Memory B cell (primary cell): ENCODE measurements around the gene ELOVL2.

Experiments used
- ATAC-seq: fragments of 150-1000 bp; cut with Tn5 transposase; 2 replicates; pipeline ENCODE4 v1.10.0; 2021; ENCODE audit warnings: low read depth, mild to moderate bottlenecking, moderate library complexity
- DNase-seq, 2 donors: peaks; one replicate each; pipeline ENCODE4 v3.0.0; 2022; ENCODE audit warnings: low spot score in 2 of 2
- H3K27ac Mint-ChIP-seq: one replicate; pipeline ENCODE4 v1.8.0; 2022; ENCODE audit warnings: mild to moderate bottlenecking, moderate library complexity, mixed read lengths
- H3K27me3 Mint-ChIP-seq: one replicate; pipeline ENCODE4 v1.8.0; 2022; ENCODE audit warnings: mixed read lengths
- H3K36me3 Mint-ChIP-seq: one replicate; pipeline ENCODE4 v1.8.0; 2022; ENCODE audit warnings: mild to moderate bottlenecking, mixed read lengths
- H3K4me1 Mint-ChIP-seq: one replicate; pipeline ENCODE4 v1.8.0; 2022; ENCODE audit warnings: mixed read lengths
- H3K4me3 Mint-ChIP-seq: one replicate; pipeline ENCODE4 v1.8.0; 2022; ENCODE audit warnings: mild to moderate bottlenecking, moderate library complexity, mixed read lengths
- H3K9me3 Mint-ChIP-seq: one replicate; pipeline ENCODE4 v1.8.0; 2022; ENCODE audit warnings: mixed read lengths

The ELOVL2 gene

GRCh38 chr6:11069760-11070159, 25.7 kb upstream of the ELOVL2 start:
- peaks cover 3% of the 10 kb centered on the region for H3K27me3 Mint-ChIP-seq
- ATAC-seq (no peak), DNase-seq (no peak)
- no peak overlapping the region for H3K27ac Mint-ChIP-seq
- H3K36me3 Mint-ChIP-seq: no peaks in the 10 kb centered on the region
- no peaks in the 10 kb centered on the region for H3K9me3 Mint-ChIP-seq
- H3K4me1 Mint-ChIP-seq: no peaks in the 10 kb centered on the region
- no peak overlapping the region for H3K4me3 Mint-ChIP-seq

GRCh38 chr6:11067348-11067747, 23.2 kb upstream of the ELOVL2 start:
- Mint-ChIP-seq H3K9me3 (no peaks in the 10 kb centered on the region), H3K27ac (no peak overlapping the region), H3K36me3 (no peaks in the 10 kb centered on the region), H3K27me3 (peaks cover 2% of the 10 kb centered on the region), H3K4me1 (no peaks in the 10 kb centered on the region), H3K4me3 (no peak overlapping the region)
- ATAC-seq (no peak), DNase-seq (no peak)

GRCh38 chr6:11066505-11067347, 22.6 kb upstream of the ELOVL2 start:
- no peaks in the 10 kb centered on the region for H3K36me3 Mint-ChIP-seq
- H3K27me3 Mint-ChIP-seq: peaks cover 2% of the 10 kb centered on the region
- H3K4me3 Mint-ChIP-seq: no peak overlapping the region
- DNase-seq: no peak
- no peaks in the 10 kb centered on the region for H3K9me3 Mint-ChIP-seq
- ATAC-seq: no peak
- no peak overlapping the region for H3K27ac Mint-ChIP-seq
- H3K4me1 Mint-ChIP-seq: no peaks in the 10 kb centered on the region

- Mint-ChIP-seq H3K27ac (no peak overlapping the region), H3K27me3 (peaks cover 6% of the 10 kb centered on the region), H3K4me1 (no peaks in the 10 kb centered on the region), H3K36me3 (no peaks in the 10 kb centered on the region), H3K9me3 (no peaks in the 10 kb centered on the region), H3K4me3 (no peak overlapping the region)
- DNase-seq (no peak), ATAC-seq (no peak)
Measured at GRCh38 chr6:11065436-11066202, 21.5 kb upstream of the ELOVL2 start.

- Mint-ChIP-seq H3K4me1 (no peaks in the 10 kb centered on the region), H3K4me3 (no peak overlapping the region), H3K27me3 (peaks cover 6% of the 10 kb centered on the region), H3K9me3 (no peaks in the 10 kb centered on the region), H3K36me3 (no peaks in the 10 kb centered on the region), H3K27ac (no peak overlapping the region)
- no peak for ATAC-seq
- no peak for DNase-seq
Measured at GRCh38 chr6:11064836-11065235, 20.7 kb upstream of the ELOVL2 start.

- Mint-ChIP-seq H3K36me3 (no peaks in the 10 kb centered on the region), H3K4me1 (no peaks in the 10 kb centered on the region), H3K4me3 (no peak overlapping the region), H3K27ac (no peak overlapping the region), H3K27me3 (peaks cover 4% of the 10 kb centered on the region), H3K9me3 (no peaks in the 10 kb centered on the region)
- DNase-seq (no peak), ATAC-seq (no peak)
Measured at GRCh38 chr6:11062715-11063114, 18.6 kb upstream of the ELOVL2 start.

- Mint-ChIP-seq H3K4me1 (no peaks in the 10 kb centered on the region), H3K27me3 (peaks cover 4% of the 10 kb centered on the region), H3K36me3 (no peaks in the 10 kb centered on the region), H3K4me3 (no peak overlapping the region), H3K9me3 (no peaks in the 10 kb centered on the region), H3K27ac (no peak overlapping the region)
- ATAC-seq (no peak), DNase-seq (no peak)
Measured at GRCh38 chr6:11062083-11062482, 18.0 kb upstream of the ELOVL2 start.

- Mint-ChIP-seq H3K27me3 (peaks cover 7% of the 10 kb centered on the region), H3K4me1 (no peaks in the 10 kb centered on the region), H3K4me3 (no peak overlapping the region), H3K36me3 (no peaks in the 10 kb centered on the region), H3K27ac (no peak overlapping the region), H3K9me3 (no peaks in the 10 kb centered on the region)
- ATAC-seq: no peak
- DNase-seq: no peak
Measured at GRCh38 chr6:11058406-11058805, 14.3 kb upstream of the ELOVL2 start.

- H3K27ac Mint-ChIP-seq: no peak overlapping the region
- H3K4me3 Mint-ChIP-seq: no peak overlapping the region
- no peak for ATAC-seq
- no peak for DNase-seq
- no peaks in the 10 kb centered on the region for H3K4me1 Mint-ChIP-seq
- H3K27me3 Mint-ChIP-seq: peaks cover 7% of the 10 kb centered on the region
- no peaks in the 10 kb centered on the region for H3K9me3 Mint-ChIP-seq
- H3K36me3 Mint-ChIP-seq: no peaks in the 10 kb centered on the region
Measured at GRCh38 chr6:11056871-11057270, 12.8 kb upstream of the ELOVL2 start.

- H3K27me3 Mint-ChIP-seq: peaks cover 10% of the 10 kb centered on the region
- no peaks in the 10 kb centered on the region for H3K9me3 Mint-ChIP-seq
- DNase-seq (no peak), ATAC-seq (no peak)
- H3K36me3 Mint-ChIP-seq: no peaks in the 10 kb centered on the region
- H3K4me3 Mint-ChIP-seq: no peak overlapping the region
- no peaks in the 10 kb centered on the region for H3K4me1 Mint-ChIP-seq
- H3K27ac Mint-ChIP-seq: no peak overlapping the region
Measured at GRCh38 chr6:11055127-11055627, 11.1 kb upstream of the ELOVL2 start.

- H3K4me3 Mint-ChIP-seq: no peak overlapping the region
- no peaks in the 10 kb centered on the region for H3K36me3 Mint-ChIP-seq
- H3K27me3 Mint-ChIP-seq: peaks cover 10% of the 10 kb centered on the region
- ATAC-seq: no peak
- no peaks in the 10 kb centered on the region for H3K4me1 Mint-ChIP-seq
- no peak for DNase-seq
- no peak overlapping the region for H3K27ac Mint-ChIP-seq
- no peaks in the 10 kb centered on the region for H3K9me3 Mint-ChIP-seq
Measured at GRCh38 chr6:11054722-11055121, 10.6 kb upstream of the ELOVL2 start.

- no peaks in the 10 kb centered on the region for H3K4me1 Mint-ChIP-seq
Measured at GRCh38 chr6:11053307-11053706, 9.2 kb upstream of the ELOVL2 start.

GRCh38 chr6:11050731-11051130, 6.6 kb upstream of the ELOVL2 start:
- H3K27me3 Mint-ChIP-seq: peaks cover 18% of the 10 kb centered on the region
- H3K27ac Mint-ChIP-seq: no peak overlapping the region
- H3K4me3 Mint-ChIP-seq: no peak overlapping the region
- ATAC-seq (no peak), DNase-seq (no peak)
- H3K9me3 Mint-ChIP-seq: no peaks in the 10 kb centered on the region
- H3K4me1 Mint-ChIP-seq: no peaks in the 10 kb centered on the region
- no peaks in the 10 kb centered on the region for H3K36me3 Mint-ChIP-seq

More at GRCh38 chr6:11053307-11053706, 9.2 kb upstream of the ELOVL2 start:
- H3K36me3 Mint-ChIP-seq: no peaks in the 10 kb centered on the region
- no peak for ATAC-seq
- no peak overlapping the region for H3K27ac Mint-ChIP-seq
- H3K4me3 Mint-ChIP-seq: no peak overlapping the region
- DNase-seq: no peak
- H3K9me3 Mint-ChIP-seq: no peaks in the 10 kb centered on the region
- H3K27me3 Mint-ChIP-seq: peaks cover 10% of the 10 kb centered on the region

- no peak for ATAC-seq
- DNase-seq: no peak
- Mint-ChIP-seq H3K4me1 (peaks cover 12% of the 10 kb centered on the region), H3K27ac (no peak overlapping the region), H3K4me3 (peak overlapping the region; percentile 75), H3K36me3 (no peaks in the 10 kb centered on the region), H3K27me3 (peaks cover 27% of the 10 kb centered on the region), H3K9me3 (no peaks in the 10 kb centered on the region)
Measured at GRCh38 chr6:11044712-11045167, 635 bp upstream of the ELOVL2 start.
